Panc1 (cell line): Measurements from ENCODE around the gene NECTIN1. TPM values are rescaled to one million over a fixed set of nuclear protein-coding genes. Genes with fewer than 3 reads are reported as not detected.

Experiments
- ATAC-seq: fragments of 200-7000 bp; cut with Tn5 transposase; 2 replicates; pipeline ENCODE4 v1.9.1; 2020; ENCODE audit warnings: mild to moderate bottlenecking, moderate library complexity
- BruUV-seq: library from RNA; stranded (reverse); fragments of 400-500 nt; replicated peaks from 2 replicates; lab custom pipeline; 2021; lab: Mats Ljungman, UMichigan
- CTCF ChIA-PET: fragments of 300-600 bp; sonication (Branson Sonifier 250); formaldehyde crosslinking; loops from one replicate; lab custom pipeline; 2022; ENCODE audit warnings: antibody characterized with exemption; lab: Charles Lee
- POLR2A ChIA-PET: fragments of 300-600 bp; sonication (Branson Sonifier 250); formaldehyde crosslinking; loops from one replicate; lab custom pipeline; 2022; ENCODE audit warnings: antibody characterized with exemption; lab: Charles Lee
- DNase-seq: peaks from one replicate; pipeline ENCODE4 v3.0.0-alpha.2; 2010; ENCODE audit warnings: low read depth, low spot score
- H3K27ac ChIP-seq: 2 replicates; pipeline ENCODE4 v1.5.1; 2011; ENCODE audit warnings: mild to moderate bottlenecking, low read length, inconsistent platforms
- H3K27me3 ChIP-seq: fragments of 200-500 bp; sonication (Bioruptor generic); 2 replicates; pipeline ENCODE4 v1.6.0; 2014; ENCODE audit warnings: low read length, inconsistent platforms; ENCODE audit not compliant: control insufficient read depth, insufficient read depth
- H3K36me3 ChIP-seq: fragments of 200-500 bp; sonication (Bioruptor generic); 2 replicates; pipeline ENCODE4 v1.5.1; 2014; ENCODE audit warnings: inconsistent platforms, mild to moderate bottlenecking, low read length, moderate library complexity; ENCODE audit not compliant: control insufficient read depth, insufficient read depth
- H3K4me1 ChIP-seq: 2 replicates; pipeline ENCODE4 v1.5.1; 2011; ENCODE audit warnings: inconsistent platforms, mild to moderate bottlenecking, low read length, moderate library complexity; ENCODE audit not compliant: control insufficient read depth, insufficient read depth
- H3K4me3 ChIP-seq, 2 experiments: 2 replicates each; pipeline ENCODE4 v1.5.1; 2011 to 2012; ENCODE audit warnings: low read depth in 2 of 2, low read length in 2 of 2, mild to moderate bottlenecking in 2 of 2, inconsistent platforms in 1 of 2, moderate library complexity in 1 of 2
- H3K9me3 ChIP-seq: fragments of 200-500 bp; sonication (Bioruptor generic); 2 replicates; pipeline ENCODE4 v1.5.1; 2014; ENCODE audit warnings: low read depth, mild to moderate bottlenecking, inconsistent platforms, low read length, moderate library complexity; ENCODE audit not compliant: control insufficient read depth, insufficient read depth
- CTCF ChIP-seq: fragments of 450-650 bp; IDR thresholded peaks from 2 replicates; pipeline ENCODE4 v1.5.1; 2017; ENCODE audit warnings: mild to moderate bottlenecking
- POLR2AphosphoS5 ChIP-seq: IDR thresholded peaks from 2 replicates; pipeline ENCODE4 v1.6.1; 2012; ENCODE audit warnings: mild to moderate bottlenecking, low read depth, low read length, moderate library complexity
- REST ChIP-seq, 2 experiments: IDR thresholded peaks; 2 replicates each; pipeline ENCODE4 v1.6.1; 2011 to 2012; ENCODE audit warnings: low read depth in 2 of 2, control low read depth in 1 of 2, low read length in 1 of 2, mild to moderate bottlenecking in 1 of 2, moderate library complexity in 1 of 2; ENCODE audit not compliant: insufficient read depth in 1 of 2
- SIN3A ChIP-seq: IDR thresholded peaks from 2 replicates; pipeline ENCODE4 v1.6.1; 2012; ENCODE audit warnings: low read depth, mild to moderate bottlenecking, low read length, moderate library complexity, borderline replicate concordance; ENCODE audit not compliant: insufficient read depth
- TCF7L2 ChIP-seq: IDR thresholded peaks from 2 replicates; pipeline ENCODE4 v1.6.1; 2011; ENCODE audit warnings: mild to moderate bottlenecking, low read depth, low read length, inconsistent platforms
- in situ Hi-C: cut with HindIII; loops from 2 replicates; pipeline ENCODE4 v1.10.0; 2016; ENCODE audit warnings: low sequenced_read_pairs, low pct_unique_long_range_greater_than_20kb
- intact Hi-C: fragments of 100-400 bp; cut with micrococcal nuclease; formaldehyde crosslinking; loops from one replicate; pipeline ENCODE4 v1.10.0; 2022; ENCODE audit not compliant: unreplicated experiment
- total RNA-seq: library from RNA; stranded (reverse); gene quantifications from one replicate; pipeline ENCODE4 v1.2.1, GENCODE V29; 2021; ENCODE audit not compliant: unreplicated experiment

Gene NECTIN1
- total RNA-seq, 1 experiment from 2014 or later = 14.6 TPM

DNA sequence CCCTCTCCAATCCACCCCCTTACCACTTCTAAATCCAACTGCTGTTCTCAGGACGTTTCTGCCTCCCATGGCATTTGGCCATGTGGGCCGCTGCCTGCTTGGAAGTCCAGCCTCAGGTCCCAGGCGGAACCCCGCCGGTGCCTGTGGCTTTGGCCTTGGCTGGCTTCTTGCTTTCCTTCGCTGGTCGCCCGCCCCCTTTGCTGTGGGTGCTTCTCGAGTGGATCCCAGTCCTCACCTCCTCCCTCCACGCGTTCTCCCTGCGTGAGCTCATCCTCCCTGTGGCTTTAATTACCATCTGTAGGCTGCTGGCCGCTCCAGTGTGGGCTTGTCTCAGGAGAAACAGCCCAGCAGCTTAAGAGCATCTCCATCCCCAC, 111.7 kb downstream of the NECTIN1 start:
- TF ChIP-seq POLR2AphosphoS5 = no peak
- no peak for TF ChIP-seq TCF7L2
- TF ChIP-seq REST (IDR thresholded peaks at IDR 0.05; ENCODE audit: insufficient read depth in 1 of 2, low read depth in 2 of 2, low read length in 1 of 2) = no peak
- ATAC-seq (no peak), DNase-seq (no peak)
- H3K4me3 ChIP-seq = no peak overlapping the region
- in situ Hi-C loops = loop anchor here (5.0 kb wide), 1 partner anchor 45 kb away; no protein-coding TSS in a partner anchor
- BruUV-seq = no TSS peak
- intact Hi-C loops = no loop called here
- no peaks in the 10 kb centered on the region for H3K27me3 ChIP-seq
- ChIA-PET POLR2A (no interaction called here), CTCF (no interaction called here)
- no peak overlapping the region for H3K27ac ChIP-seq
- no peaks in the 10 kb centered on the region for H3K9me3 ChIP-seq
- no peaks in the 10 kb centered on the region for H3K36me3 ChIP-seq
- H3K4me1 ChIP-seq = no peaks in the 10 kb centered on the region

- no peaks in the 10 kb centered on the region for H3K9me3 ChIP-seq
- no peak for ATAC-seq
- no peak overlapping the region for H3K27ac ChIP-seq
- no peak overlapping the region for H3K4me3 ChIP-seq
- no peak for DNase-seq
- intact Hi-C loops = no loop called here
- BruUV-seq = no TSS peak
- TF ChIP-seq SIN3A = no peak
- no peak for TF ChIP-seq CTCF
- no peak for TF ChIP-seq TCF7L2
- no peak for TF ChIP-seq REST (IDR thresholded peaks at IDR 0.05; ENCODE audit: insufficient read depth in 1 of 2, low read depth in 2 of 2, low read length in 1 of 2)
- TF ChIP-seq POLR2AphosphoS5 = no peak
- in situ Hi-C loops = loop anchor here (5.0 kb wide), 1 partner anchor 44 kb away; no protein-coding TSS in a partner anchor
- no peaks in the 10 kb centered on the region for H3K4me1 ChIP-seq
- ChIA-PET CTCF (no interaction called here), POLR2A (no interaction called here)
- H3K27me3 ChIP-seq = no peaks in the 10 kb centered on the region
- H3K36me3 ChIP-seq = no peaks in the 10 kb centered on the region
These were observed 112.2 kb downstream of the NECTIN1 start for GRCh38 chr11:119616586-119617339.
